AG04449 (cell line): Measurements from ENCODE around the gene DCK.

Experiments
- CTCF ChIA-PET: fragments of 350-600 bp; formaldehyde crosslinking; extraction: SDS; loops from one replicate; lab custom pipeline; 2021; ENCODE audit warnings: antibody characterized with exemption; lab: Yijun Ruan, JAX
- POLR2A ChIA-PET: fragments of 400-600, 350-600 bp; formaldehyde crosslinking; extraction: SDS; loops from one replicate; lab custom pipeline; 2020; ENCODE audit warnings: antibody characterized with exemption, inconsistent platforms; lab: Yijun Ruan, JAX
- DNase-seq: peaks from one replicate; pipeline ENCODE4 v3.0.0-alpha.2; 2010; ENCODE audit warnings: low read depth, low spot score
- H3K4me3 ChIP-seq: 2 replicates; pipeline ENCODE4 v1.5.1; 2011; ENCODE audit warnings: low read depth, mild to moderate bottlenecking, control low read depth, low read length
- CTCF ChIP-seq: IDR thresholded peaks from one replicate; pipeline ENCODE4 v1.5.1; 2011; ENCODE audit warnings: mild to moderate bottlenecking, moderate library complexity, low read length, control low read depth, inconsistent platforms; ENCODE audit not compliant: insufficient read depth; ENCODE audit errors: missing control alignments

Gene DCK

GRCh38 chr4:70980196-70980595, 13.3 kb upstream of the DCK start:
- CTCF ChIA-PET, result no interaction called here
- TF ChIP-seq CTCF, result no peak
- POLR2A ChIA-PET, result no interaction called here

GRCh38 chr4:70984106-70984505, 9.3 kb upstream of the DCK start:
- CTCF ChIA-PET, result no interaction called here
- no peak for DNase-seq
- H3K4me3 ChIP-seq, result no peak overlapping the region
- POLR2A ChIA-PET, result no interaction called here
- TF ChIP-seq CTCF, result no peak

More at GRCh38 chr4:70980196-70980595, 13.3 kb upstream of the DCK start:
- no peak for DNase-seq
- H3K4me3 ChIP-seq, result no peak overlapping the region

GRCh38 chr4:70984589-70984988, 8.9 kb upstream of the DCK start:
- no peak for DNase-seq
- TF ChIP-seq CTCF, result no peak
- H3K4me3 ChIP-seq, result no peak overlapping the region
- POLR2A ChIA-PET, result no interaction called here
- CTCF ChIA-PET, result no interaction called here

GRCh38 chr4:70991596-70991995, 1.9 kb upstream of the DCK start:
- ChIA-PET POLR2A (no interaction called here), CTCF (interaction anchor here (1.0 kb wide), 1 partner anchor 18 kb away, joined by 3 read pairs; no protein-coding TSS in a partner anchor)
- no peak overlapping the region for H3K4me3 ChIP-seq
- TF ChIP-seq CTCF, result no peak
- no peak for DNase-seq

- TF ChIP-seq CTCF, result no peak
- CTCF ChIA-PET, result interaction anchor here (1.4 to 10.2 kb wide), 3 partner anchors 17 to 29 kb away, joined by 3 to 80 read pairs (median 3); no protein-coding TSS in a partner anchor
- POLR2A ChIA-PET, result interaction anchor here (1.5 kb wide), 1 partner anchor 153 kb away, joined by 8 read pairs; the partner anchor contains the start of gene GRSF1
Measured at GRCh38 chr4:70992391-70992881, 1.0 kb upstream of the DCK start.

GRCh38 chr4:70994069-70994366, 569 bp downstream of the DCK start:
- ChIA-PET CTCF (interaction anchor here (1.3 to 10.2 kb wide), 3 partner anchors 10 to 31 kb away, joined by 3 to 80 read pairs (median 4); no protein-coding TSS in a partner anchor), POLR2A (interaction anchor here (0.6 to 1.5 kb wide), 3 partner anchors 90 to 155 kb away, joined by 4 to 8 read pairs (median 4); partner anchors contain the start of genes GRSF1 and MOB1B)
- no peak for DNase-seq
- no peak for TF ChIP-seq CTCF
- H3K4me3 ChIP-seq, result peak overlapping the region; percentile 90

More at GRCh38 chr4:70992391-70992881, 1.0 kb upstream of the DCK start:
- peak overlapping the region; percentile 90 for H3K4me3 ChIP-seq
- no peak for DNase-seq
